Kidney (tissue), 14 donors: ENCODE measurements around the gene OXLD1. TPM values are rescaled to one million over a fixed set of nuclear protein-coding genes. Genes with fewer than 3 reads are reported as not detected.
A peak's percentile ranks its signal among the peaks of the same experiment; 100 is the strongest.

Source experiments
- DNase-seq, 5 donors: peaks; one replicate each; pipeline ENCODE4 v3.0.0-alpha.2; 2013 to 2020
- FAIRE-seq: peaks from 2 replicates; lab custom pipeline; 2012; peaks lifted over from hg19 to GRCh38; lab: Jason Lieb, UNC
- H3K27ac ChIP-seq, 2 donors: one replicate each; pipeline ENCODE4 v1.7.0; 2013; ENCODE audit warnings: low read depth in 2 of 2, low read length in 2 of 2, inconsistent platforms in 1 of 2
- H3K27me3 ChIP-seq: one replicate; pipeline ENCODE4 v1.7.1; 2013; ENCODE audit warnings: low read length, inconsistent platforms; ENCODE audit not compliant: control insufficient read depth, insufficient read depth
- H3K36me3 ChIP-seq, 3 donors: one replicate each; pipeline versions ENCODE4 v1.7.0 to v1.7.1; 2013; ENCODE audit warnings: low read length in 3 of 3, control low read depth in 1 of 3, inconsistent platforms in 1 of 3; ENCODE audit not compliant: insufficient read depth in 3 of 3, control insufficient read depth in 2 of 3
- H3K4me1 ChIP-seq, 3 donors: one replicate each; pipeline versions ENCODE4 v1.7.0 to v1.7.1; 2013; ENCODE audit warnings: low read length in 3 of 3, inconsistent platforms in 1 of 3, low read depth in 1 of 3; ENCODE audit not compliant: control insufficient read depth in 2 of 3, insufficient read depth in 2 of 3
- H3K4me3 ChIP-seq, 3 donors: one replicate each; pipeline versions ENCODE4 v1.7.0 to v1.8.1; 2013; ENCODE audit warnings: low read length in 3 of 3, control low read depth in 1 of 3, inconsistent platforms in 1 of 3
- H3K9ac ChIP-seq, 3 donors: one replicate each; pipeline versions ENCODE4 v1.7.0 to v1.7.1; 2013; ENCODE audit warnings: low read length in 3 of 3, control low read depth in 1 of 3, inconsistent platforms in 1 of 3
- H3K9me3 ChIP-seq, 3 donors: one replicate each; pipeline versions ENCODE4 v1.7.0 to v1.7.1; 2013; ENCODE audit warnings: low read length in 3 of 3, control low read depth in 1 of 3, inconsistent platforms in 1 of 3; ENCODE audit not compliant: control insufficient read depth in 2 of 3, insufficient read depth in 1 of 3
- intact Hi-C: fragments of 100-400 bp; cut with DNase I; formaldehyde crosslinking; loops from one replicate; pipeline ENCODE4 v1.11.1; 2022
- polyA plus RNA-seq: library from polyadenylated mRNA; stranded (reverse); fragments of 350-450 nt; fragmentation: Illumina TruSeq; extraction: RNeasy Lipid Tissue Mini Kit (QIAGEN cat#74804); gene quantifications from one replicate; pipeline ENCODE4 v1.2.3, GENCODE V29; 2014; ENCODE audit warnings: low read depth, low replicate concordance; ENCODE audit not compliant: insufficient read depth
- total RNA-seq: library from RNA; stranded (reverse); fragmentation: NEBNext Ultra II Directional; extraction: Animal tissue kit (Norgen Biotek cat#: 25700); gene quantifications from one replicate; pipeline ENCODE4 v1.2.1, GENCODE V29; 2021
- TF ChIP-seq, protein P1 (sequence below): IDR thresholded peaks from 3 replicates; pipeline ENCODE4 v1.5.1; 2012; ENCODE audit warnings: mild to moderate bottlenecking, moderate library complexity, borderline replicate concordance; ENCODE audit not compliant: insufficient read depth; ENCODE audit errors: extremely low read depth
- donor health status: control.
- donor health status: control.
- donor health status: control.
- donor health status: control.
- donor health status: control.
- donor health status: DM: yes; HTN: yes; CAD: no.
- donor health status: Normal renal cell carcinoma (clear cell type).

The OXLD1 gene
- total and polyA plus RNA-seq, 2 donors from 2014 or later: 28.2 to 51.9 TPM

DNA sequence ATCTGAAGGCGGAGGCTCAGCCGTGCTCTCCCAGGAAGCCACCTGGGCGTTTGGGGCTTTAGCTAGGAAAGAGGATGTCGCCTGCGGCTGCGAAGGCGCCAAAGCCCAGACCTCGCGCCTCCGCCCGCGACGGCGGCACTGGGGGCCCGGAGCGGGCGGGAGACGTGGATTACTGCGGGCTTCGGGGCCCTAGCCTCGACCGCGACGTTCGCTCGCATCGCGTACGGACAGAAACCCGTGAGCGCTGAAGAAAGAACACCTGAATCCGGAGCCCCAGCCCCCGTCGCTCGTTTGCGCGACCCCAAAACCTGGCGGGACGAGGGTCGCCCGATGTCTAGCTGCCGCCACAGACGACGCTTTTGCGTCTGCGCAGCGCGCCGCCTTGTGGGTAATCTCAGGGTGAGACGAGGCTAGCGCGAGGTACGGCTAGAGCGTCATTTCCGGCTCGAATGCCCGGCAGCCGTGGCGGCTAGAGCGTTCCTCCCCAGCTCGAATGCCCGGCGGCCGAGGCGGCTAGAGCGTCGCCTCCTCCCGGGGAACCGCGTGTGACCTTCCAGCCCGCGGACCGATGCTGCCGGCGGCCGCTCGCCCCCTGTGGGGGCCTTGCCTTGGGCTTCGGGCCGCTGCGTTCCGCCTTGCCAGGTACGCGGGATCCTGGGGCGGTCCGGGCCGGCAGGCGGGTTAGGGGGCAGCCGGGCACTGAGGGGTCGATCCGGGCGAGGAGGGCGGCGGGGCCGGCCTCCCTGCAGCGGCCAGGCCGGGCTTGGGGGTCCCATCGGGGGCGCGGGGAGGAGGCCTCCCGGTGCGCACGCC lies 36.7 kb upstream of the OXLD1 start, which contains the start of gene MRPL12:
MRPL12 (plus strand) TSS at position 434 of the 813 bp plus-strand sequence; CDS start at position 569, 135 bp downstream.
- FAIRE-seq (no peak), DNase-seq (peak; percentile 92 to 98 (median 97))
- H3K4me1 ChIP-seq: peaks cover 0 to 25% (median 7%) of the 10 kb centered on the region in 3 donors
- H3K27me3 ChIP-seq: no peaks in the 10 kb centered on the region
- peaks cover 0 to 27% (median 6%) of the 10 kb centered on the region in 3 donors for H3K36me3 ChIP-seq
- TF ChIP-seq, protein P1, sequence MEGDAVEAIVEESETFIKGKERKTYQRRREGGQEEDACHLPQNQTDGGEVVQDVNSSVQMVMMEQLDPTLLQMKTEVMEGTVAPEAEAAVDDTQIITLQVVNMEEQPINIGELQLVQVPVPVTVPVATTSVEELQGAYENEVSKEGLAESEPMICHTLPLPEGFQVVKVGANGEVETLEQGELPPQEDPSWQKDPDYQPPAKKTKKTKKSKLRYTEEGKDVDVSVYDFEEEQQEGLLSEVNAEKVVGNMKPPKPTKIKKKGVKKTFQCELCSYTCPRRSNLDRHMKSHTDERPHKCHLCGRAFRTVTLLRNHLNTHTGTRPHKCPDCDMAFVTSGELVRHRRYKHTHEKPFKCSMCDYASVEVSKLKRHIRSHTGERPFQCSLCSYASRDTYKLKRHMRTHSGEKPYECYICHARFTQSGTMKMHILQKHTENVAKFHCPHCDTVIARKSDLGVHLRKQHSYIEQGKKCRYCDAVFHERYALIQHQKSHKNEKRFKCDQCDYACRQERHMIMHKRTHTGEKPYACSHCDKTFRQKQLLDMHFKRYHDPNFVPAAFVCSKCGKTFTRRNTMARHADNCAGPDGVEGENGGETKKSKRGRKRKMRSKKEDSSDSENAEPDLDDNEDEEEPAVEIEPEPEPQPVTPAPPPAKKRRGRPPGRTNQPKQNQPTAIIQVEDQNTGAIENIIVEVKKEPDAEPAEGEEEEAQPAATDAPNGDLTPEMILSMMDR: no peak
- H3K9me3 ChIP-seq: no peaks in the 10 kb centered on the region
- H3K9ac ChIP-seq: peak within 1 kb of the TSS; percentile 68 to 94 (median 94)
- H3K27ac ChIP-seq: peak within 1 kb of the TSS; percentile 80 to 91
- peak within 1 kb of the TSS; percentile 82 to 95 (median 91) for H3K4me3 ChIP-seq
- intact Hi-C loops: no loop called here

DNA sequence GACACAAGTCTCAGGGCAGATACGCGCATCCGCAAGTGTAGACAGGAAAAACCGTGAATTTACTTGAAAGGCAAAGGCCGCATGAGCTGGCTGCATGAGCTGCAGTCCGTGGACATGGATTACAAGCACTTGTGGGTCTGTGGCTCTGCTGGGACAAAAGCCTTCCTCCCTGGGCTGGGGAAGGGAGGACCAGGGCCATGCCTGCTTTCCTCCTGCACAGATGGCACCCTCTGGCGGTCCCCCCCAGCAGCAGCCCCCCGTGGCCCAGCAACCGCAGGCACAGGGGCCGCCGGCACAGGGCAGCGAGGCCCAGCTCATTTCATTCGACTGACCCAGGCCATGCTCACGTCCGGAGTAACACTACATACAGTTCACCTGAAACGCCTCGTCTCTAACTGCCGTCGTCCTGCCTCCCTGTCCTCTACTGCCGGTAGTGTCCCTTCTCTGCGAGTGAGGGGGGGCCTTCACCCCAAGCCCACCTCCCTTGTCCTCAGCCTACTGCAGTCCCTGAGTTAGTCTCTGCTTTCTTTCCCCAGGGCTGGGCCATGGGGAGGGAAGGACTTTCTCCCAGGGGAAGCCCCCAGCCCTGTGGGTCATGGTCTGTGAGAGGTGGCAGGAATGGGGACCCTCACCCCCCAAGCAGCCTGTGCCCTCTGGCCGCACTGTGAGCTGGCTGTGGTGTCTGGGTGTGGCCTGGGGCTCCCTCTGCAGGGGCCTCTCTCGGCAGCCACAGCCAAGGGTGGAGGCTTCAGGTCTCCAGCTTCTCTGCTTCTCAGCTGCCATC lies 35.1 kb upstream of the OXLD1 start:
- intact Hi-C loops: no loop called here
- peaks cover 0 to 25% (median 7%) of the 10 kb centered on the region in 3 donors for H3K4me1 ChIP-seq
- H3K9me3 ChIP-seq: no peaks in the 10 kb centered on the region
- H3K36me3 ChIP-seq: peaks cover 0 to 40% (median 6%) of the 10 kb centered on the region in 3 donors
- no peaks in the 10 kb centered on the region for H3K27me3 ChIP-seq
- H3K27ac ChIP-seq: no peak overlapping the region
- TF ChIP-seq, protein P1: no peak
- H3K4me3 ChIP-seq: peak overlapping the region in 2 of 3 donors; percentile 32 to 91
- H3K9ac ChIP-seq: no peak overlapping the region
- no peak for DNase-seq
- no peak for FAIRE-seq

- H3K9ac ChIP-seq: no peak overlapping the region
- H3K27ac ChIP-seq: no peak overlapping the region
- H3K36me3 ChIP-seq: peaks cover 0 to 40% (median 8%) of the 10 kb centered on the region in 3 donors
- intact Hi-C loops: no loop called here
- peaks cover 0 to 25% (median 7%) of the 10 kb centered on the region in 3 donors for H3K4me1 ChIP-seq
- FAIRE-seq: no peak
- H3K27me3 ChIP-seq: no peaks in the 10 kb centered on the region
- DNase-seq: no peak
- H3K4me3 ChIP-seq: no peak overlapping the region
- H3K9me3 ChIP-seq: no peaks in the 10 kb centered on the region
- TF ChIP-seq, protein P1: no peak
These were observed 34.2 kb upstream of the OXLD1 start for GRCh38 chr17:81700353-81701287.
